ENCODE results near the gene RAB17.

GRCh38 chr2:237577956-237578870 lies 12.3 kb downstream of the RAB17 start:
- TF ChIP-seq, protein P1, sequence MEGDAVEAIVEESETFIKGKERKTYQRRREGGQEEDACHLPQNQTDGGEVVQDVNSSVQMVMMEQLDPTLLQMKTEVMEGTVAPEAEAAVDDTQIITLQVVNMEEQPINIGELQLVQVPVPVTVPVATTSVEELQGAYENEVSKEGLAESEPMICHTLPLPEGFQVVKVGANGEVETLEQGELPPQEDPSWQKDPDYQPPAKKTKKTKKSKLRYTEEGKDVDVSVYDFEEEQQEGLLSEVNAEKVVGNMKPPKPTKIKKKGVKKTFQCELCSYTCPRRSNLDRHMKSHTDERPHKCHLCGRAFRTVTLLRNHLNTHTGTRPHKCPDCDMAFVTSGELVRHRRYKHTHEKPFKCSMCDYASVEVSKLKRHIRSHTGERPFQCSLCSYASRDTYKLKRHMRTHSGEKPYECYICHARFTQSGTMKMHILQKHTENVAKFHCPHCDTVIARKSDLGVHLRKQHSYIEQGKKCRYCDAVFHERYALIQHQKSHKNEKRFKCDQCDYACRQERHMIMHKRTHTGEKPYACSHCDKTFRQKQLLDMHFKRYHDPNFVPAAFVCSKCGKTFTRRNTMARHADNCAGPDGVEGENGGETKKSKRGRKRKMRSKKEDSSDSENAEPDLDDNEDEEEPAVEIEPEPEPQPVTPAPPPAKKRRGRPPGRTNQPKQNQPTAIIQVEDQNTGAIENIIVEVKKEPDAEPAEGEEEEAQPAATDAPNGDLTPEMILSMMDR (IDR thresholded peaks at IDR 0.05) = no peak
- TF ChIP-seq POLR2A (IDR thresholded peaks at IDR 0.05) = no peak

Measured in adrenal gland (tissue), 5 donors.